Measurements from ENCODE around the gene MITF. TPM values are rescaled to one million over a fixed set of nuclear protein-coding genes. Genes with fewer than 3 reads are reported as not detected.

Gene MITF
- polyA plus RNA-seq, 1 donor (not counting 4 experiments of a cell fraction or from before 2014, with no cell fraction given), result 2.7 TPM

DNA sequence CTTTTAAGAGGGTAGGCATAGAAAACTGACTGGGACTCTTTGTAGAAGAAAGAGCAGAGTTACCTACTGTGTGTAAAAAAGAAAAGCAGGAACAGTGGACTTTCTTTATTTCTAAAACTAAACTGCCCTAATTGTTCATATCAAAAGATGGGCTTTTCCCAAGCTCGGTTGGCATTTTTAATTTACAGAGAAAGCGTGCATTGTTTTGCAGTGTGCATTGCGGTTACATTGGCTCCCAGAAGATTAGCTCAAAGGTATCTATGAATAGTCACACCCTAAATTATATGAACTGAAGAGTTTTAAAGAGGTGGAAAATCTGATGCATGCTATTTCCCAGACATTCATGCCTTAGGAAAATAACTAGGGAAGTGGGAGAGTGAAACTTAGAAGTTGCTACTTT lies 36.5 kb downstream of the MITF start:
- Histone ChIP-seq H3K4me3 (ENCODE audit: control insufficient read depth in 2 of 3, extremely low read depth in 1 of 3, insufficient read depth in 2 of 3, low read depth in 1 of 3, low read length in 3 of 3) (no peak overlapping the region), H3K9ac (ENCODE audit: control insufficient read depth, extremely low read depth, insufficient read depth, low read length) (no peak overlapping the region), H3K9me1 (ENCODE audit: control insufficient read depth, extremely low read depth, insufficient read depth, low read length) (no peaks in the 10 kb centered on the region), H4K20me1 (ENCODE audit: control insufficient read depth, extremely low read depth, insufficient read depth, low read length) (no peaks in the 10 kb centered on the region), H3K4me2 (ENCODE audit: control insufficient read depth, extremely low read depth, insufficient read depth, low read depth, low read length) (no peak overlapping the region), H3K27ac (ENCODE audit: control insufficient read depth, insufficient read depth, low read length) (no peak overlapping the region), H3K79me2 (ENCODE audit: control insufficient read depth, insufficient read depth, low read length) (no peaks in the 10 kb centered on the region), H3K4me1 (ENCODE audit: control insufficient read depth, extremely low read depth, insufficient read depth, low read length) (peaks cover 11% of the 10 kb centered on the region), H3K9me3 (ENCODE audit: control insufficient read depth, low read depth, low read length) (no peaks in the 10 kb centered on the region), H2AFZ (ENCODE audit: control insufficient read depth, low read length) (no peak overlapping the region), H3K27me3 (ENCODE audit: control insufficient read depth, extremely low read depth, insufficient read depth, low read length) (no peaks in the 10 kb centered on the region), H3K36me3 (ENCODE audit: control insufficient read depth in 2 of 2, extremely low read depth in 1 of 2, insufficient read depth in 2 of 2, low read length in 2 of 2) (no peaks in the 10 kb centered on the region)
- dilution Hi-C loops (cut with MboI; ENCODE audit: extremely low pct_ligation_motif_present, low sequenced_read_pairs), result no loop called here
- FAIRE-seq, result no peak
- DNase-seq (ENCODE audit: low read depth, low spot score), result no peak
- TF ChIP-seq CTCF (optimal IDR thresholded peaks at IDR 0.05 in 1 of 3, IDR thresholded peaks at IDR 0.05 in 1 of 3, conservative IDR thresholded peaks at IDR 0.05 in 1 of 3; ENCODE audit: extremely low read depth in 1 of 3, insufficient read depth in 2 of 3, low read length in 3 of 3), result no peak
- TF ChIP-seq EZH2 (IDR thresholded peaks at IDR 0.05; ENCODE audit: low read length), result no peak

DNA sequence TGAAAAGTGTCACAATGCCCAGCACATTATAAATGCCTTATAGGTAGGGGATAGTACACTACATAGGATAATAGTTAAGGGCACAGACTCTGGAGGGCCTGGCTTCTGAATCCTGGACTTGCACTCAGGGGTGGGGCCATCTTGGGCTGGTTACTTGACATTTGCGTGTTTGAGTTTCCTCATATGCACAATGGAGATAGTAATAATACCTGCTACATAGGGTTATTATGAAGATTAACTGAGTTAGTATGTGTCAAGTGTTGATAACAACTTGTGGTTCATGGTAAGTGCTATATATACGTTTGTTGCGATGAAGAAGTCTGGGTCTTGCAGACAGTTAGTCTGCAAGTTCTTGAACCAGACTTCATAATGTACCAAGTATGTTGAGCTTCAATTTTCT lies 37.0 kb downstream of the MITF start:
- Histone ChIP-seq H3K9me1 (ENCODE audit: control insufficient read depth, extremely low read depth, insufficient read depth, low read length) (no peaks in the 10 kb centered on the region), H4K20me1 (ENCODE audit: control insufficient read depth, extremely low read depth, insufficient read depth, low read length) (no peaks in the 10 kb centered on the region), H3K9ac (ENCODE audit: control insufficient read depth, extremely low read depth, insufficient read depth, low read length) (no peak overlapping the region), H3K27ac (ENCODE audit: control insufficient read depth, insufficient read depth, low read length) (no peak overlapping the region), H2AFZ (ENCODE audit: control insufficient read depth, low read length) (no peak overlapping the region), H3K27me3 (ENCODE audit: control insufficient read depth, extremely low read depth, insufficient read depth, low read length) (no peaks in the 10 kb centered on the region), H3K4me2 (ENCODE audit: control insufficient read depth, extremely low read depth, insufficient read depth, low read depth, low read length) (no peak overlapping the region), H3K4me3 (ENCODE audit: control insufficient read depth in 2 of 3, extremely low read depth in 1 of 3, insufficient read depth in 2 of 3, low read depth in 1 of 3, low read length in 3 of 3) (no peak overlapping the region), H3K36me3 (ENCODE audit: control insufficient read depth in 2 of 2, extremely low read depth in 1 of 2, insufficient read depth in 2 of 2, low read length in 2 of 2) (no peaks in the 10 kb centered on the region), H3K9me3 (ENCODE audit: control insufficient read depth, low read depth, low read length) (no peaks in the 10 kb centered on the region), H3K4me1 (ENCODE audit: control insufficient read depth, extremely low read depth, insufficient read depth, low read length) (peaks cover 6% of the 10 kb centered on the region), H3K79me2 (ENCODE audit: control insufficient read depth, insufficient read depth, low read length) (no peaks in the 10 kb centered on the region)
- dilution Hi-C loops (cut with MboI; ENCODE audit: extremely low pct_ligation_motif_present, low sequenced_read_pairs), result no loop called here
- DNase-seq (ENCODE audit: low read depth, low spot score) (no peak), FAIRE-seq (no peak)
- TF ChIP-seq EZH2 (IDR thresholded peaks at IDR 0.05; ENCODE audit: low read length) (no peak), CTCF (optimal IDR thresholded peaks at IDR 0.05 in 1 of 3, IDR thresholded peaks at IDR 0.05 in 1 of 3, conservative IDR thresholded peaks at IDR 0.05 in 1 of 3; ENCODE audit: extremely low read depth in 1 of 3, insufficient read depth in 2 of 3, low read length in 3 of 3) (no peak)

Measured in keratinocyte (primary cell).